Heart left ventricle (tissue), 13 donors: ENCODE measurements around the gene ADGRD1.

ENCODE experiments used
- CTCF ChIP-seq, 12 donors: fragments of 200-600 bp; sonication (generic) in 4 of 12; IDR thresholded peaks; one replicate each; pipeline versions ENCODE4 v1.5.0 to v1.8.0; 2018 to 2022; ENCODE audit warnings: antibody characterized with exemption in 12 of 12, mild to moderate bottlenecking in 5 of 12
- POLR2A ChIP-seq, 2 donors: fragments of 450-650 bp; IDR thresholded peaks; one replicate each; pipeline ENCODE4 v1.6.1; 2017; ENCODE audit warnings: antibody characterized with exemption in 2 of 2, mild to moderate bottlenecking in 2 of 2, moderate library complexity in 2 of 2
- donor health status: ischemic (EF 13 %, LVEDD 7.1; RV severe dilation, severe dysfunction).
- donor health status: DM: no; HTN: yes; CAD: no.
- donor health status: DM: no; HTN: no; CAD: no.
- donor health status: ischemic (EF 25% LVEDD 6.9; RV normal size, moderate dysfunction).
- donor health status: ischemic (EF 25% LVEDD 5.7; RV mildly dilated, moderate dysfunction).
- donor health status: ischemic (EF 35%, LVEDD 5.7; RV mildly dilated, moderate dysfunction).
- donor health status: nonischemic (EF 11% LVEDD 7.7; RV severe dilation, severe dysfunction).
- donor health status: DM: yes; HTN: yes; CAD: no.
- donor health status: PGD.
- donor health status: ischemic (EF 29% LVEDD 5.4; RV normal size, mild dysfunction).
- donor health status: nonischemic (EF 23%, LVEDD 6.1; RV moderate dilation, normal function).

GRCh38 chr12:131076791-131077747 lies 123.4 kb downstream of the ADGRD1 start:
- TF ChIP-seq CTCF (IDR thresholded peaks at IDR 0.05): no peak
- no peak for TF ChIP-seq POLR2A (IDR thresholded peaks at IDR 0.05)
